ENCODE measurements around the gene TRAPPC8. TPM values are rescaled to one million over a fixed set of nuclear protein-coding genes. Genes with fewer than 3 reads are reported as not detected.

The TRAPPC8 gene
- total RNA-seq, 1 experiment from 2014 or later: 37.9 TPM

DNA sequence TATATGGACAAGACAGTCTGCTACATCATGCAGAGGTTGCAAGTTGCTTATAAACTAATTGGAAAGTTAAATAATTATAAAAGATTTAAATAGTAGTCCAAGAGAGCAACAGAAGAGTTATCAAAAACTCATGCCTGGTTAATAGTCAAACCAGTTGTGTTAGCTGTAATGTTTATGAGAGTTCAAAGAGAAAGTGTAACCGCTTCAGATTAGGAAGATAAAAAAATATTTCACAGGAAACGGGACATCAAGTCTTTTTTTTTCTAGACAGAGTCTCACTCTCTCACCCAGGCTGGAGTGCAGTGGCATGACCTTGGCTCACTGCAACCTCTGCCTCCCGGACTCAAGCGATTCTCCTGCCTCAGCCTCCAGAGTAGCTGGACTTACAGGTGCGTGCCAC, 41.0 kb upstream of the TRAPPC8 start:
- Histone ChIP-seq H3K4me1 (ENCODE audit: insufficient read depth, low read length, poor library complexity, severe bottlenecking) (no peaks in the 10 kb centered on the region), H3K27me3 (replicated peaks; ENCODE audit: insufficient read depth, low read depth, low read length, poor library complexity) (no peaks in the 10 kb centered on the region), H3K27ac (ENCODE audit: low read depth, low read length, poor library complexity, severe bottlenecking) (no peak overlapping the region), H3K4me3 (ENCODE audit: low read depth, low read length, poor library complexity, severe bottlenecking) (no peak overlapping the region), H3K36me3 (ENCODE audit: insufficient read depth, low read length, poor library complexity, severe bottlenecking) (no peaks in the 10 kb centered on the region), H3K9me3 (ENCODE audit: low read depth, low read length, poor library complexity, severe bottlenecking) (no peaks in the 10 kb centered on the region)
- POLR2A ChIA-PET (ENCODE audit: low non-redundant PET): no interaction called here
- no TSS peak for BruUV-seq (replicated peaks)
- CTCF ChIA-PET: no interaction called here
- intact Hi-C loops (cut with micrococcal nuclease; ENCODE audit: unreplicated experiment): no loop called here
- DNase-seq (ENCODE audit: low spot score): no peak
- TF ChIP-seq, protein P1, sequence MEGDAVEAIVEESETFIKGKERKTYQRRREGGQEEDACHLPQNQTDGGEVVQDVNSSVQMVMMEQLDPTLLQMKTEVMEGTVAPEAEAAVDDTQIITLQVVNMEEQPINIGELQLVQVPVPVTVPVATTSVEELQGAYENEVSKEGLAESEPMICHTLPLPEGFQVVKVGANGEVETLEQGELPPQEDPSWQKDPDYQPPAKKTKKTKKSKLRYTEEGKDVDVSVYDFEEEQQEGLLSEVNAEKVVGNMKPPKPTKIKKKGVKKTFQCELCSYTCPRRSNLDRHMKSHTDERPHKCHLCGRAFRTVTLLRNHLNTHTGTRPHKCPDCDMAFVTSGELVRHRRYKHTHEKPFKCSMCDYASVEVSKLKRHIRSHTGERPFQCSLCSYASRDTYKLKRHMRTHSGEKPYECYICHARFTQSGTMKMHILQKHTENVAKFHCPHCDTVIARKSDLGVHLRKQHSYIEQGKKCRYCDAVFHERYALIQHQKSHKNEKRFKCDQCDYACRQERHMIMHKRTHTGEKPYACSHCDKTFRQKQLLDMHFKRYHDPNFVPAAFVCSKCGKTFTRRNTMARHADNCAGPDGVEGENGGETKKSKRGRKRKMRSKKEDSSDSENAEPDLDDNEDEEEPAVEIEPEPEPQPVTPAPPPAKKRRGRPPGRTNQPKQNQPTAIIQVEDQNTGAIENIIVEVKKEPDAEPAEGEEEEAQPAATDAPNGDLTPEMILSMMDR (conservative IDR thresholded peaks at IDR 0.05; ENCODE audit: low read depth, low read length): no peak
- TF ChIP-seq EZH2 (IDR thresholded peaks at IDR 0.05; ENCODE audit: borderline replicate concordance, low read depth, low read length, poor library complexity, severe bottlenecking): no peak

DNA sequence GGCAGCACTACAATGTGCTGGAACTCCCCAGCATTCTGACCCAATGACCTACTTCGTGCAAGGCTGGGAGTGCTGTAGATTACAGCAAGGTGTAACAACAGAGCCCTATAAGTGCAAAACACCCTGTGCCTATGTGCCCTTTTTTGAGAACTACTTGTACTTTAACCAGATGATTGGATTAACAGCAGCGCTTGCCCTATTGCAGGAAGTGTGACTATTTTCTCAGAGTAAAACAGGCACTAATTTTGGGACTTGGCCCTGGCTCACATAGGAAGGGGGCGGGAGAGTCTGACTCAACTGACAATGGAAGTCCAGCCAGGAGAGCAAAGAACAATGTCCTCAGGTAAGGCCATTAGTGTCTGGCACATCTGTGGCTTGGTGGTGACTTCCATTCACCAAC, 40.1 kb upstream of the TRAPPC8 start:
- H3K27me3 ChIP-seq (replicated peaks; ENCODE audit: insufficient read depth, low read depth, low read length, poor library complexity): no peaks in the 10 kb centered on the region
- TF ChIP-seq EZH2 (IDR thresholded peaks at IDR 0.05; ENCODE audit: borderline replicate concordance, low read depth, low read length, poor library complexity, severe bottlenecking): no peak
- TF ChIP-seq, protein P1 (conservative IDR thresholded peaks at IDR 0.05; ENCODE audit: low read depth, low read length): no peak
- no peak overlapping the region for H3K27ac ChIP-seq (ENCODE audit: low read depth, low read length, poor library complexity, severe bottlenecking)
- BruUV-seq (replicated peaks): no TSS peak
- no peaks in the 10 kb centered on the region for H3K36me3 ChIP-seq (ENCODE audit: insufficient read depth, low read length, poor library complexity, severe bottlenecking)
- DNase-seq (ENCODE audit: low spot score): no peak
- ChIA-PET CTCF (no interaction called here), POLR2A (ENCODE audit: low non-redundant PET) (no interaction called here)
- H3K4me1 ChIP-seq (ENCODE audit: insufficient read depth, low read length, poor library complexity, severe bottlenecking): no peaks in the 10 kb centered on the region
- intact Hi-C loops (cut with micrococcal nuclease; ENCODE audit: unreplicated experiment): no loop called here
- H3K4me3 ChIP-seq (ENCODE audit: low read depth, low read length, poor library complexity, severe bottlenecking): no peak overlapping the region
- H3K9me3 ChIP-seq (ENCODE audit: low read depth, low read length, poor library complexity, severe bottlenecking): no peaks in the 10 kb centered on the region

DNA sequence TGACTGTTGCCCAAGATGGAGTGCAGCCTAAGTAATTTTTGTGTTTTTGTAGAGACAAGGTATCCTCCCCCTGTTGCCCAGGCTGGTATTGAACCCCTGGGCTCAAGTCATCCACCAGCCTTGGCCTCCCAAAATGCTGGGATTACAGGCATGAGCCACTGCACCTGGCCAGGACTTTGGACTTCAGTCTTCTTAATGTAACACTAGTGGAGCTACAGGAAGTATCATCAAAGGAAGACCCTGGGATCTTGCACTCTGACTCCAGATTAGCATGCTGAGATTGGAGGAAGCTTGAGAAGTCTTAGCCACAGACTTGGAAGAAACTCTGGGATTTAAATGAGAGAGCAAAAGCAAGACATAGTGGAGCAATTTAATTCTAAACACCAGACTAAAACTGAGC, 37.9 kb upstream of the TRAPPC8 start:
- Histone ChIP-seq H3K36me3 (ENCODE audit: insufficient read depth, low read length, poor library complexity, severe bottlenecking) (no peaks in the 10 kb centered on the region), H3K4me1 (ENCODE audit: insufficient read depth, low read length, poor library complexity, severe bottlenecking) (no peaks in the 10 kb centered on the region), H3K27ac (ENCODE audit: low read depth, low read length, poor library complexity, severe bottlenecking) (no peak overlapping the region), H3K4me3 (ENCODE audit: low read depth, low read length, poor library complexity, severe bottlenecking) (no peak overlapping the region), H3K9me3 (ENCODE audit: low read depth, low read length, poor library complexity, severe bottlenecking) (no peaks in the 10 kb centered on the region), H3K27me3 (replicated peaks; ENCODE audit: insufficient read depth, low read depth, low read length, poor library complexity) (no peaks in the 10 kb centered on the region)
- BruUV-seq (replicated peaks): no TSS peak
- ChIA-PET CTCF (no interaction called here), POLR2A (ENCODE audit: low non-redundant PET) (no interaction called here)
- DNase-seq (ENCODE audit: low spot score): no peak
- intact Hi-C loops (cut with micrococcal nuclease; ENCODE audit: unreplicated experiment): no loop called here
- TF ChIP-seq, protein P1 (conservative IDR thresholded peaks at IDR 0.05; ENCODE audit: low read depth, low read length): no peak
- no peak for TF ChIP-seq EZH2 (IDR thresholded peaks at IDR 0.05; ENCODE audit: borderline replicate concordance, low read depth, low read length, poor library complexity, severe bottlenecking)
